Epithelial cell of esophagus (primary cell): ENCODE data around the gene ZNF484.
"Not testable (repeated sequence)": the region's sequence is repeated elsewhere in the genome, so short reads cannot be mapped to it uniquely, and the experiment has no call there.

Source experiments
- DNase-seq: peaks from one replicate; pipeline ENCODE4 v3.0.0; 2010; ENCODE audit warnings: low read depth
- H3K4me3 ChIP-seq: 2 replicates; pipeline ENCODE4 v1.5.1; 2011; ENCODE audit warnings: mild to moderate bottlenecking, low read length, control low read depth
- CTCF ChIP-seq: IDR thresholded peaks from 2 replicates; pipeline ENCODE4 v1.5.1; 2011; ENCODE audit warnings: low read depth, mild to moderate bottlenecking, low read length, control low read depth, inconsistent platforms; ENCODE audit not compliant: insufficient read depth; ENCODE audit errors: missing control alignments

ZNF484 gene

DNA sequence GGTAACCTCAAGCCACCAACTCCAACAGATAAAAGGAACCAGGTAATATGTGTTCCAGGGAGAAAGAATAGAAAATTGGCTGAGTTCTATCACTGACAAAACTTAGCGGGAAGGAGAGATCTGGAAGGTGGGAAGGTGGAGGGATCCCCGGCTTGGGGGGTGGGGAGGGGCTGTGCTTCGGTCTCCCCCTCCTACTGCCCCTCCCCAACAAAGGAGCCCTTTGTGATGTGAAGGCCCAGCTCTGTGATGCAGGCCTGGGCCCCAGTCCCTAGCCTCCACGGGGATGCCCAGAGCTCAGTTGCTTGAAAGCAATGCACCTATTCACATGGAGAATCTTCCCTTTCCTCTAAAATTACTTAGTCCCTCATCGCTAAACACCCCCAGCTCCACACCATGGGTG, 4.4 kb upstream of the ZNF484 start:
- DNase-seq, result no peak
- TF ChIP-seq CTCF, result no peak
- no peak overlapping the region for H3K4me3 ChIP-seq

- DNase-seq, result no peak
- H3K4me3 ChIP-seq, result no peak overlapping the region
- TF ChIP-seq CTCF, result no peak
These were observed 2.5 kb downstream of the ZNF484 start for GRCh38 chr9:92875373-92875772.

- H3K4me3 ChIP-seq, result no peak overlapping the region
- TF ChIP-seq CTCF, result no peak
These were observed 7.5 kb downstream of the ZNF484 start for GRCh38 chr9:92870289-92870688.

GRCh38 chr9:92866600-92866999, 11.2 kb downstream of the ZNF484 start:
- not testable (repeated sequence) for H3K4me3 ChIP-seq, DNase-seq

More at GRCh38 chr9:92870289-92870688, 7.5 kb downstream of the ZNF484 start:
- no peak for DNase-seq

DNA sequence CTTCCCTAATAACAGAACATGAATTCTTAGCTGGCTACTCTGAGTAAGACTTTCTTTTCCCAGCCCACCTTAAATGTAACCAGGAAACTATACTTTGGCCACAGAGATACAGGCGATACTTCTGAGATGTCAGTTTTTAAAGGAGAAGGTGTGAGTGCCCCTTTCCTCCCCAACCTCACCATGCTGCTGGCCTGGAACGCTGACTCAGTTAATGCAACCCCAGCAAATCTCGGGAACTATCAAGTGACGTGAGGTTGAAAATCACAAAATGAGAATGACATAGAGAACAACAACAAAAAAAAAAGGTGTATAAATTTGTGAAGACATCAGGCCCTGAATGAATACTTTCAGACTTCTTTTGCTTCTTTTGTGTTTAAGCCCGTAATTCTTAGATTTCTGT, 13.7 kb downstream of the ZNF484 start:
- no peak for TF ChIP-seq CTCF
- no peak for DNase-seq
- H3K4me3 ChIP-seq, result no peak overlapping the region

- H3K4me3 ChIP-seq, result no peak overlapping the region
- DNase-seq, result no peak
- TF ChIP-seq CTCF, result no peak
These were observed 17.0 kb downstream of the ZNF484 start for GRCh38 chr9:92860867-92861266.

DNA sequence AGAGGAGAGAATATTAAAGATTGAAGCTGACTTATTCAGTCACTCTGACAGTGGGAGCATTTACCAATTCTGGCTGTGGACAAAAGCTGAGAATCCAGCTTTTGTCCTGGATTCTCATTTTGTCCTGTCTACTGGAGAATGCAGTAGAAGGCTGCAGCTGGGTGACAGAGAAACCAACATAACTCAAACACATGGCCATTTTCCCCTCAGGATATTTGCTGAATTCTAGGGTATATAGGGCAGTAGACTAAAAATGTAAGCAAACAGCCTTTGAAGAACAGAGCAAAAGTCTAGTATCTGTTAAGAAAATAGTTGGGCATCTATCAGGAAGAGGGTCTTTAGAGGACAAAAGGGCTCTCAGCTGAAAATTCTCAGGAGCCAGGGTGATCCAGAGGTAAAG, 20.6 kb downstream of the ZNF484 start:
- no peak for TF ChIP-seq CTCF
- H3K4me3 ChIP-seq, result no peak overlapping the region
- DNase-seq, result no peak

GRCh38 chr9:92853716-92854115, 24.1 kb downstream of the ZNF484 start:
- no peak for TF ChIP-seq CTCF
- no peak for DNase-seq
- no peak overlapping the region for H3K4me3 ChIP-seq
